DLD1 (cell line): ENCODE data around the gene IGFL3.
"Not testable (repeated sequence)": the region's sequence is repeated elsewhere in the genome, so short reads cannot be mapped to it uniquely, and the experiment has no call there.

Experiments
- in situ Hi-C: cut with HindIII; loops from 2 replicates; pipeline ENCODE4 v1.10.0; 2017; ENCODE audit warnings: low sequenced_read_pairs

The IGFL3 gene

GRCh38 chr19:46126086-46126580 is 1.6 kb upstream of the IGFL3 start:
- in situ Hi-C loops = no loop called here

DNA sequence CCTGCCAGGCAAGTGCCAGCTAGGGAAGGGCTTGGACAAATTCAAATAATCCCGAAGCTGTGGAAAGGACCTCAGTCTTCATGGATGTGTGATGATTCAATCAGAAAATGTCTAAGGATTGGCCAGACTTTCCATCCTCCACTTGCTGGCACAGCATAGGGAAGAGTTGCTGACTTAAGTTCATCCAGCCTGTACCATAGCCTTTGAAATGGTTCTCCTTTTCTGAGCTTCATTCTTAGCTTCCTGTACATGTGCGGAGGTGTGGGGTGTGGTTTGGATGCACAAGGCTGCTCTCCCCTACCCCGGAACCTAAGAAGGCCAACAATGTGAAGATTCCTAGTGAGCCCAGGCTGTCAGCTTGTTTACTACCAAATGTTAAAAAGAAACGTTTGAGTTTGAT is 959 bp upstream of the IGFL3 start:
- in situ Hi-C loops = no loop called here

GRCh38 chr19:46118136-46118535 is 6.4 kb downstream of the IGFL3 start:
- in situ Hi-C loops = no loop called here

GRCh38 chr19:46116121-46116520 is 8.4 kb downstream of the IGFL3 start:
- in situ Hi-C loops = no loop called here

DNA sequence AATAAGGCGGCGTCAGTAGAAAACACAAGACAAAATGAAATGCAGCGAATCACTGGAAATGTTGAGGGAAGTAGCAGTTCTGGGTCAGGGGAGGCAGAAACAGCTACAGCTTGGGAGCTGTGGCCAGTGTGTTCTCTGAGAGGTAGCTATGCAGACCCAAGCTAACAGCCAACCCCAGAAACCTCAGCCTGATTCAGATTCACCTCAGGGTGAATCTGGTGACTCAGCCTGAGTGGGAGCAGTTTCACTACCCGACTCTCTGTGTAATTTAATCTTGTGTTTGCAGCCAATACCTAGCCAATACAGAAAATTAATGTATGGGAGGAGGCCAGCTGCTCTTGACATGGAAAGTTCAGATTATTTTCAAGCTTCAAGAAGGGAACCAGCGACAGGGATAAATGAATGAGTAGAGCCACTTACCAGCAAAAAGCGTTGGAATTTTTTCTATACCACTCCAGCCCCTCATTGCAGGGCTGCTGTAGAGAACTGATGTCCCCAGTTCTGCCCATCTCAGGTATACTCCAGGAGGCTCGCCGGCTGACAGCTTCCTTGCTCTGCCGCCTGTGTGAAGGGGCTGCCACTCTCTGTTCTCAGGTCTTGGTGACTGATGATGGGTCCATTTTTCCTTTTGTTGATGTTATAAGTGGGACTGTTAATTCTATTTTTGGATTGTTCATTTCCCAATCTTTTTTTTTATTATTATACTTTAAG is 8.9 kb downstream of the IGFL3 start:
- in situ Hi-C loops = no loop called here

GRCh38 chr19:46113726-46114125 is 10.8 kb downstream of the IGFL3 start:
- in situ Hi-C loops = no loop called here

DNA sequence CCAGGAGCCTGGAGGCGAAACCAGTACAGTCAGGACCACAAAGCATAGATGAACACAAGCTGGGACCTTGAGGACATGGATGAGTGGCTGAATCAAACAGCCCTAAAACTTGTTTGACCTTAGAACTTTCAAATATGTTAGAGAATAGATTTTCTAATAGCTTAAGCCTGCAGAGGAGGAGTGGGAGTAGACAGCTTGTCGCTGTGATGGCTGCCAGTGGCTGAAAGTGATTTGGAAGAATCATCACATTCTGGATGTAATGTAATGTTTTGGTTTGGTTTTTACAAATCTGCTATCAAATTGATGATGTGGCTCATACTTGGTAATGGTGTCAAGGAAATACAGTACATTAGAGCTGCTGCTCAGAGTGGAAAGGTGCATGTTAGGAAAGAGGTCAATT is 12.0 kb downstream of the IGFL3 start:
- in situ Hi-C loops = no loop called here

- in situ Hi-C loops = no loop called here
Measured at GRCh38 chr19:46111376-46111775, 13.1 kb downstream of the IGFL3 start.

GRCh38 chr19:46109876-46110275 is 14.6 kb downstream of the IGFL3 start:
- in situ Hi-C loops = no loop called here

GRCh38 chr19:46107371-46107770 is 17.1 kb downstream of the IGFL3 start:
- in situ Hi-C loops = no loop called here

GRCh38 chr19:46102333-46102732 is 22.2 kb downstream of the IGFL3 start:
- in situ Hi-C loops = not testable (repeated sequence)

- in situ Hi-C loops = no loop called here
Measured at GRCh38 chr19:46101293-46101692, 23.2 kb downstream of the IGFL3 start.

DNA sequence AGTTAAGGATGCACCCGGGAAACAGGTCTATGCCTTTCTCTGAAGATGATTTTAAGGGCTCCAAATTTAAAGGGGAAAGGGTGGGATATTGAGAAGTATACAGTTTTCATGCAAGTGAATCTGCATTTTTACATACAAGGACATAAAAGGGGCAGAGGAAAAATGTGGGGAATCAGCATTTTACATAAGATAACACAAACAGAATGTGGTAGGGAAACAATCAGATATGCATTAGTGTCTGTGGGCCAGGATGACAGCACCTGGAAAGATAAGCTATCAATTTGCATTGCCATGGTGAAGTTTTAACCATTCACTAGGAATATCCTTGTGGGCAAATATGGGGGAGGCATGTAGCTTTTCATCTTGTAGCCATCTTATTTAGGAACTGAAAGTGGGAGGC is 24.1 kb downstream of the IGFL3 start:
- in situ Hi-C loops = no loop called here

GRCh38 chr19:46090444-46090843 is 34.0 kb downstream of the IGFL3 start:
- in situ Hi-C loops = no loop called here

DNA sequence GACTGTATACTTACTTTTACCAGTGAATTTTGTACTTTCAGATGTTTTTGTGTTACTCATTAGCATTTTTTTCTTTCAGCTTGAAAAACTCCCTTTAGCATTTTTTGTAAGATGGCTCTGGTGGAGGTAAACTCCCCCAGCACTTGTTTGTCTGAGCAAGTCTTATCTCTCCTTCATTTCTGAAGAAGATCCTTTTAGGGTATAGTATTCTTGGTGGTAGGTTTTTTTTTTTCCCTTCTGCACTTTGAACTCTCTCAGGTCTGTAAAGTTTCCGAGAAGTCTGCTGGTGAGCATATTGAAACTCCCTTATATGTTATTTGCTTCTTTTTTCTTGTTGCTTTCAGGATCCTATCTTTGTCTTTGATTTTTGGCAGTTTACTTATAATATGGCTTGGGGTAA is 35.1 kb downstream of the IGFL3 start:
- in situ Hi-C loops = no loop called here

- in situ Hi-C loops = no loop called here
Measured at GRCh38 chr19:46088101-46088500, 36.4 kb downstream of the IGFL3 start.

DNA sequence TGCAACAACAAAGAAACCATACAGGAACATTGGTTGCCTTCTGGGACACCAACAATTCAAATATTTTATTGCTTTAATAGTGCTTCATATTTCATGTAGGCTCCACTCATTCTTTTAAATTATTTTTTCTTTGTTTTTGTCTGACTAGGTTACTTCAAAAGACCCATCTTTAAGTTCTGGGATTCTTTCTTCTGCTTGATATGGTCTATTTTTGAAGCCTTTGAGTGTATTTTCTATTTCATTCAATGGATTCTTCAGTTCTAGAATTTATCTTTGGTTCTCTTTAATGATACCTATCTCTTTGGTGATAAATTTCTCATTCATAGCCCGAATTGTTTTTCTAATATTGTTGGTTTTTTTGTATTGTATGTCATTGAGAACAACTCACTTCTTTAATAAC is 38.6 kb downstream of the IGFL3 start:
- in situ Hi-C loops = no loop called here

GRCh38 chr19:46082728-46083050 is 41.8 kb downstream of the IGFL3 start:
- in situ Hi-C loops = no loop called here

DNA sequence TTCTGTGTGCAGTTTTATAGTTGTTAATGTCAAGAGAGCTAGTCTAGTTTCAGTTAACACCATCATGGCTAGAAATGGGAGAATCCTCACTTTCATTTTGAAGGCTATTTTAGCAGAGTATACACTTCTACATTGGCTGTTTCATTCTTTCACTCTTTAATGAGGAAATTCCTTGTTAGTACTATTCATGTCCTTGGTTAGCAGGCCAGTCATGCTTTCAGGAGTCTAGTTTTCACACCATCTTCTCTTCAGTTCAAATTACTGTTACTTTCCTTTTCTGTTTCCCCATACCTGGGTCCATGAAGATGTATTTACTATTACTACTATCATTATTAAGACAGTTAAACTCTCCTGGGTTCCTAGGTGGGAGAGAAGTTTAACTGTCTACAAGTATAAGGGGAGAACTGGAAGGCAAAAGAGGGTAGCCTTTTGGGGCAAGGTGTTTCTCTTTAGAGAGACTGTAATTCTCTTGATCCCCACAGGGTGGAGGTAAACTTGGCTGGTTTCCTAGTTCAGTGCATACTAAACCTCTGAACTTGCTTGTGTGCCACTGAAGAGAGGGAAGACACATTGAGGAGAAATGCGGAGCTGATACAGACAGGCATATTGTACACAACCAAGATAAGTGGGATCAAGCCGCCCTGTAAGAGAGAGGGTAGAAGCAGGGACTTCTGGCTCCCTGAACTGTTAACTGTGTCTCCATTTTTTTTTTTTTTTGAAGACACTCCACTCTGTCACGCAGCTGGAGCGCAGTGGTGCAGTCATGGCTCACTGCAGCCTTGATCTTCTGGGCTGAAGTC is 42.4 kb downstream of the IGFL3 start:
- in situ Hi-C loops = no loop called here

GRCh38 chr19:46080561-46080960 is 43.9 kb downstream of the IGFL3 start:
- in situ Hi-C loops = no loop called here

- in situ Hi-C loops = no loop called here
Measured at GRCh38 chr19:46079576-46079975, 44.9 kb downstream of the IGFL3 start.

GRCh38 chr19:46078573-46079332 is 45.7 kb downstream of the IGFL3 start:
- in situ Hi-C loops = not testable (repeated sequence)
